Fibroblast of the aortic adventitia (primary cell): Measurements from ENCODE around the gene CAMKK2. TPM values are rescaled to one million over a fixed set of nuclear protein-coding genes. Genes with fewer than 3 reads are reported as not detected.

Source experiments
- DNase-seq: peaks from one replicate; pipeline ENCODE4 v3.0.0-alpha.2; 2010; ENCODE audit warnings: low read depth
- H3K4me3 ChIP-seq: 2 replicates; pipeline ENCODE4 v1.5.1; 2011; ENCODE audit warnings: low read depth, mild to moderate bottlenecking, control low read depth, low read length, moderate library complexity
- total RNA-seq: library from RNA; depleted of rRNA; stranded (reverse); fragments of >200 nt; gene quantifications from 2 replicates; pipeline ENCODE4 v1.2.3, GENCODE V29; 2012; ENCODE audit warnings: low replicate concordance
- TF ChIP-seq, protein P1 (sequence below): IDR thresholded peaks from 2 replicates; pipeline ENCODE4 v1.5.1; 2011; ENCODE audit warnings: mild to moderate bottlenecking, low read length, control low read depth, inconsistent platforms; ENCODE audit not compliant: insufficient read depth

CAMKK2 gene
- total RNA-seq, 1 donor, result 23.8 TPM

DNA sequence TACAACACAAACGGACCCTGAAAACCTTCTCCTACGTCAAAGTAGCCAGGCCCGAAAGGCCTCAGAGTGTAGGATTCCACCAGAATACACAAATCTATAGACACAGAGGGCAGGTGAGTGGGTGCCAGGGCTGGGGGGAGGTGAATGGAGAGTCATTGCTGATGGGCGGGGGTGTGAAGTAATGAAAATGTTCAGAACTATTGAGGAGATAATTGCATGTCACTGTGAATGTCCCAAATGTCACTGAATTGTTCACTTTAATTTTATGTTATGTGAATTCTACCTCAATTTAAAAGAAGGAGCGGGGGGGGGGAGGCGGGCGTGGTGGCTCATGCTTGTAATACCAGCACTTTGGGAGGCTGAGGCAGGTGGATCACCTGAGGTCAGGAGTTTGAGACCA is 50.6 kb downstream of the CAMKK2 start:
- DNase-seq, result no peak
- TF ChIP-seq, protein P1, sequence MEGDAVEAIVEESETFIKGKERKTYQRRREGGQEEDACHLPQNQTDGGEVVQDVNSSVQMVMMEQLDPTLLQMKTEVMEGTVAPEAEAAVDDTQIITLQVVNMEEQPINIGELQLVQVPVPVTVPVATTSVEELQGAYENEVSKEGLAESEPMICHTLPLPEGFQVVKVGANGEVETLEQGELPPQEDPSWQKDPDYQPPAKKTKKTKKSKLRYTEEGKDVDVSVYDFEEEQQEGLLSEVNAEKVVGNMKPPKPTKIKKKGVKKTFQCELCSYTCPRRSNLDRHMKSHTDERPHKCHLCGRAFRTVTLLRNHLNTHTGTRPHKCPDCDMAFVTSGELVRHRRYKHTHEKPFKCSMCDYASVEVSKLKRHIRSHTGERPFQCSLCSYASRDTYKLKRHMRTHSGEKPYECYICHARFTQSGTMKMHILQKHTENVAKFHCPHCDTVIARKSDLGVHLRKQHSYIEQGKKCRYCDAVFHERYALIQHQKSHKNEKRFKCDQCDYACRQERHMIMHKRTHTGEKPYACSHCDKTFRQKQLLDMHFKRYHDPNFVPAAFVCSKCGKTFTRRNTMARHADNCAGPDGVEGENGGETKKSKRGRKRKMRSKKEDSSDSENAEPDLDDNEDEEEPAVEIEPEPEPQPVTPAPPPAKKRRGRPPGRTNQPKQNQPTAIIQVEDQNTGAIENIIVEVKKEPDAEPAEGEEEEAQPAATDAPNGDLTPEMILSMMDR, result no peak
- no peak overlapping the region for H3K4me3 ChIP-seq

DNA sequence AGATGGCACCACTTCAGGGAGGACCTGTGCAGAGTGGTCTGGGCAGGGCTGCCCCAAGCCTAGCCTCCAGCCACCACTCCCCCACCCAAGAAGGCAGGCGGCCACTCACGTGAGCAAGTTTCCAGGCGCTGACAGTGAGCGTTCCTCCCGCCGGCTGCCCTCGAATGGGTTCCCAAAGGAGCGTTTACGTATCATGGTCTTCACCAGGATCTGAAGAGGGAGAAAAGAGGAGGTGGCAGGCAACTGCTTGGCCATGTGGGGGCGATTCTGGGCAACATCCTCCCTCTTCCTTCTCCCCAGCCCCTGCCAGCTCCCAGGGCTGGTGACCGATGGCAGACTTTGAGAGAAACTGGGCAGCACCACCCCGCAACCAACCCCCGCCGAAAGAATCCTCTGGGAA is 51.5 kb downstream of the CAMKK2 start:
- DNase-seq, result no peak
- no peak overlapping the region for H3K4me3 ChIP-seq
- TF ChIP-seq, protein P1, result no peak

DNA sequence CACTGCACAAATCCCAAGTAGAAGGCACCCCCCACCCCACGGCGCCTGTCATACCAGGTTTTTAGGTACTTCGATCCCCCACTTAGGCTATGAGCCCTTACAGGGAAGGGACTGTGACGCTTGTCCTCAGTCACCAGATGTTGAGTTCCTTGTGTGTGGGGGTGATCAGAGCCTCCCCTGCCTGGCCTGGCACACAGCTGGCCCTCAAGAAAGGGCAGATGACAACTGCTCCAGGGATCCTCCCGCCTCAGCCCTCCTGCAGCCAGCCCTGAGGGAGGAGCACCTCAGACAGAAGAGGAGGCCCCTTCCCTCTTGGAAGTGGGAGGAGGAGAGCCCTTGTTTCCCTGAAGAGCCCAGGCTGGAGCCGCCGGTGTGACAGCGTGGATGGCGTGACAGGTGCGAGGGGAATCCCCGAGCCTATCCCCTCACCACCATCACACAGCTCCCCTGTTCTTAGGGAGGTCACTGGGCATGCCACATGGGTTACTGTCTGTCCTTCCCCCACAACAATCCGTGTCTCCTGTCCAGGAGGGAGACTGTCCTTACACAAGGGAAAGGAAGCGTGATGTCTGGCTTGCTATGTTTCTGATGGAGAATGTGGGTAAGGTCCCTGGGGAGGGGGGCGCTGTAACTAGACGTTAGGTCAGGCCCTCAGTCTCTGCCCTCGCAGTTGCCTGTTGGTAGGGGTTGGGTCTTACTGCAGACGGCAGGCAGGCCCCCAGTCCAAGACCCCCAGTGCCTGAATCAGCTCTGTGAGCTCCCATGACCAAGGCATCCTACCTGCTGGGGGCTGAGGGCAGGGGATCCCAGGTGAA is 55.1 kb downstream of the CAMKK2 start:
- H3K4me3 ChIP-seq, result no peak overlapping the region
- TF ChIP-seq, protein P1, result no peak
- DNase-seq, result no peak

DNA sequence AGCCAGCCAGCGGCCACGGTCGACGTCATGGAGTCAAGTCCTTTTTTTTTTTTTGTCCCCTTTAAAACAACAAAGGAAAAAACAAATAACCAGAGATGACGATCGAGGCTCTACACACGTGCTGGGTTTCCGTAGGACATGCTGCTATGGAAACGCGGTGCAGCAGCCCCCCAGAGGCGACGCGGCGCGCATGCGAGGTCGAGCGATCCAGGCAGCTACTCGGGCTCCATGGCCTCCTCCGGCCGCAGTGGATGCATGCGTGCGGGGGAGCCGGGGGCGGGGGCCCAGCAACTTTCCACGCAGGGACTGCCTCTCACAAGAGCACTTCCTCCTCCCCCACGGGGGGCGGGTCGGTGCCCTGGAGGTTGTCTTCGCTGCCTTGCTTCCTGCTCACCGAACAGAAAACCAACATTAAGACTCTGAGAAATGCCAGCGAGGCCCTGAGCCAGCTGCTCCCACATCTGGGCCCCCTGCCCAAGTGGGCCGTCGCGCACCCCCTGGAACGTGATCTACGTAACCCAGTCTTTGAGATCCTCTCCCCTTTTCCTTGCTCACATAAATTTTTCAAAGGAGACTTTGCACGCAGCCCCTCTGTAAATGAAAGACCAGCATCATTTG is 55.9 kb downstream of the CAMKK2 start:
- no peak overlapping the region for H3K4me3 ChIP-seq
- TF ChIP-seq, protein P1, result no peak
- peak; percentile 27 for DNase-seq

DNA sequence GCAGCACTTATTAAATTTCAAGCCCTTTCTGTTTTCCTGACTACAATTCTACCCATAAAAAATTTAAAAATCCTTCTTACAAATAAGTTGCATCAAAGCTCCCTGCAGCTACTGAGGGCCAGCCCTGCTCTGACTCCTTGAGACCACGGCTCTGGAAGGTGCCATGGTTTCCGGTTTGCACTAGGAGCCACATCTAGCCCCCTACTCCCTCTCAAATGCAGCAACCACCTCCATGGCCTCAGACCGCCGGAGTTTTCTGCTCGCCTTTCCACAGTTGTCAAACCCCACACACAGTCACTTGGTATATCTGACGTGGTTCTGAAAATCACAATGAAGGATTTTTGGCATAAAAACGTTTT is 56.5 kb downstream of the CAMKK2 start:
- H3K4me3 ChIP-seq, result no peak overlapping the region
- TF ChIP-seq, protein P1, result no peak
- no peak for DNase-seq

DNA sequence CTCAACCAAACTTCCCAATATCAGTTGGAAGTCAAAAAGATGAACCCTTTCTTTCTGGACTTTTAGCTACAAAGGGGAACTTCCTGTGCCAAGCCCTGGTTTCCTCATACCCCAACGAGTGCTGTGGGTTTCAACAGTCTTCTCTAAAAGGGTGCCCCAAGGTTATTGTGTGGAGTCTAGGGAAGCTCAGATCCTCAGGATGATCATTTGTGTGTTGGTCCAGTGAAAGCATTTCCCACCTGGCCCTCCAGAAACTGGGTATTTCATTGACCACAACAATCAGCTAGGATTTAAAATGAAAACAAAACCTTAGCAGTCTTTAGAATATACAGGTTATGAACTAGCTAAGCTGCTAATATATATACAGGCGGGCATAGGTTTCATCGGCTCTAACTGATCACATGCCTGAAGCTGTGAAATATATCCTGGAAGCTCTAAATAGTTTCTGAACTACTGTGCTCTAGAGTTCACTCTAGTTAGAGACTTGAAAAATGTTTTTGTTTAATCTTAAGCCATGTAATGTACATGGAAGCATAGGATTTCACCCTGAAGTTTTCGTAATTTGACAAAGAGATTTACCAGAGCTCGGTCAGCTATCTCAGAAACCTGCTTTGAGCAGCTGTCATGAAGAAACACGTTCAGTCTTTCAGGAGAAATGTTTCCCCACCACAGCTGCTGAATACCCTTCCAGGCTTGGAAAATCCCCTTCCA is 57.0 kb downstream of the CAMKK2 start:
- H3K4me3 ChIP-seq, result no peak overlapping the region
- no peak for DNase-seq
- TF ChIP-seq, protein P1, result no peak
